H9 (cell line): ENCODE measurements around the gene TNFRSF21. TPM values are rescaled to one million over a fixed set of nuclear protein-coding genes. Genes with fewer than 3 reads are reported as not detected.

Experiments used
- DNase-seq: peaks from one replicate; pipeline ENCODE4 v3.0.0-alpha.2; 2017
- H2AFZ ChIP-seq: one replicate; pipeline ENCODE4 v1.6.1; 2013; ENCODE audit warnings: mild to moderate bottlenecking, low read length, control low read depth, moderate library complexity
- H2AK5ac ChIP-seq: 2 replicates; pipeline ENCODE4 v1.6.1; 2013; ENCODE audit warnings: low read length, control low read depth, mixed read lengths; ENCODE audit not compliant: insufficient read length
- H2BK120ac ChIP-seq: one replicate; pipeline ENCODE4 v1.6.1; 2013; ENCODE audit warnings: low read depth, mild to moderate bottlenecking, low read length, control low read depth, inconsistent platforms; ENCODE audit not compliant: poor library complexity, severe bottlenecking
- H2BK12ac ChIP-seq: 2 replicates; pipeline ENCODE4 v1.6.1; 2013; ENCODE audit warnings: low read length, control low read depth, mixed read lengths, low read depth; ENCODE audit not compliant: insufficient read length
- H2BK15ac ChIP-seq: 2 replicates; pipeline ENCODE4 v1.6.1; 2013; ENCODE audit warnings: low read depth, low read length, control low read depth
- H2BK20ac ChIP-seq: one replicate; pipeline ENCODE4 v1.6.1; 2013; ENCODE audit warnings: low read depth, mild to moderate bottlenecking, low read length, control low read depth, inconsistent platforms; ENCODE audit not compliant: poor library complexity, severe bottlenecking
- H2BK5ac ChIP-seq: 2 replicates; pipeline ENCODE4 v1.6.1; 2013; ENCODE audit warnings: low read length, control low read depth, mixed read lengths; ENCODE audit not compliant: insufficient read length
- H3K14ac ChIP-seq: 2 replicates; pipeline ENCODE4 v1.6.1; 2013; ENCODE audit warnings: low read length, control low read depth; ENCODE audit not compliant: insufficient read depth
- H3K18ac ChIP-seq: 2 replicates; pipeline ENCODE4 v1.6.1; 2013; ENCODE audit warnings: low read depth, mild to moderate bottlenecking, mixed read lengths, low read length, control low read depth; ENCODE audit not compliant: insufficient read length
- H3K23ac ChIP-seq: 2 replicates; pipeline ENCODE4 v1.6.1; 2013; ENCODE audit warnings: low read length, control low read depth, mixed read lengths, low read depth; ENCODE audit not compliant: insufficient read length
- H3K23me2 ChIP-seq: 2 replicates; pipeline ENCODE4 v1.6.1; 2013; ENCODE audit warnings: low read depth, mild to moderate bottlenecking, mixed read lengths, low read length, control low read depth; ENCODE audit not compliant: insufficient read length, poor library complexity, severe bottlenecking
- H3K27ac ChIP-seq: 2 replicates; pipeline ENCODE4 v1.5.1; 2013; ENCODE audit warnings: low read length, control low read depth, mixed read lengths, low read depth; ENCODE audit not compliant: insufficient read length
- H3K27me3 ChIP-seq: 2 replicates; pipeline ENCODE4 v1.6.1; 2013; ENCODE audit warnings: low read length, control low read depth, inconsistent platforms; ENCODE audit not compliant: insufficient read depth
- H3K4ac ChIP-seq: 2 replicates; pipeline ENCODE4 v1.6.1; 2013; ENCODE audit warnings: low read depth, mild to moderate bottlenecking, control low read depth, inconsistent platforms, low read length, moderate library complexity
- H3K4me1 ChIP-seq: 2 replicates; pipeline ENCODE4 v1.6.1; 2013; ENCODE audit warnings: low read length, control low read depth, inconsistent platforms; ENCODE audit not compliant: insufficient read depth
- H3K4me2 ChIP-seq: 2 replicates; pipeline ENCODE4 v1.6.1; 2013; ENCODE audit warnings: low read length, control low read depth, mixed read lengths; ENCODE audit not compliant: insufficient read length, insufficient read depth
- H3K56ac ChIP-seq: 2 replicates; pipeline ENCODE4 v1.6.1; 2013; ENCODE audit warnings: low read depth, mild to moderate bottlenecking, mixed read lengths, low read length, control low read depth; ENCODE audit not compliant: insufficient read length
- H3K79me1 ChIP-seq: 2 replicates; pipeline ENCODE4 v1.6.1; 2013; ENCODE audit warnings: low read depth, mild to moderate bottlenecking, moderate library complexity, low read length, control low read depth, inconsistent platforms; ENCODE audit not compliant: insufficient read depth, poor library complexity, severe bottlenecking
- H3K79me2 ChIP-seq: 2 replicates; pipeline ENCODE4 v1.6.1; 2013; ENCODE audit warnings: low read length, control low read depth, inconsistent platforms; ENCODE audit not compliant: insufficient read depth
- H3K9ac ChIP-seq: 2 replicates; pipeline ENCODE4 v1.6.1; 2013; ENCODE audit warnings: low read length, control low read depth, mixed read lengths; ENCODE audit not compliant: insufficient read length; ENCODE audit errors: extremely low read depth
- H3K9me3 ChIP-seq: one replicate; pipeline ENCODE4 v1.6.1; 2013; ENCODE audit warnings: low read depth, low read length, inconsistent platforms; ENCODE audit not compliant: control insufficient read depth
- H3T11ph ChIP-seq: one replicate; pipeline ENCODE4 v1.6.1; 2013; ENCODE audit warnings: mild to moderate bottlenecking, low read length, control low read depth, inconsistent platforms
- H4K20me1 ChIP-seq: one replicate; pipeline ENCODE4 v1.6.1; 2013; ENCODE audit not compliant: control insufficient read depth, insufficient read length, insufficient read depth
- H4K5ac ChIP-seq: 2 replicates; pipeline ENCODE4 v1.6.1; 2013; ENCODE audit warnings: low read depth, mild to moderate bottlenecking, mixed read lengths, low read length, control low read depth; ENCODE audit not compliant: insufficient read length
- H4K8ac ChIP-seq: replicated peaks from 2 replicates; pipeline ENCODE4 v1.6.1; 2013; ENCODE audit warnings: low read length, control low read depth, mixed read lengths, low read depth; ENCODE audit not compliant: insufficient read length
- H4K91ac ChIP-seq: 2 replicates; pipeline ENCODE4 v1.6.1; 2013; ENCODE audit warnings: low read depth, mild to moderate bottlenecking, moderate library complexity, mixed read lengths, low read length, control low read depth; ENCODE audit not compliant: insufficient read length
- H3K27ac Mint-ChIP-seq, 3 experiments: 2 replicates in 2 of 3; 3 replicates in 1 of 3; pipeline ENCODE4 v1.8.0; 2020 to 2021; ENCODE audit warnings: mixed read lengths in 3 of 3, mild to moderate bottlenecking in 1 of 3, moderate library complexity in 1 of 3
- H3K27me3 Mint-ChIP-seq: 2 replicates; pipeline ENCODE4 v1.8.0; 2021; ENCODE audit warnings: low read depth, mild to moderate bottlenecking, moderate library complexity, mixed read lengths
- H3K36me3 Mint-ChIP-seq, 3 experiments: 2 replicates in 2 of 3; 3 replicates in 1 of 3; pipeline ENCODE4 v1.8.0; 2020 to 2021; ENCODE audit warnings: low read depth in 3 of 3, mixed read lengths in 3 of 3; ENCODE audit not compliant: insufficient read depth in 1 of 3
- H3K4me1 Mint-ChIP-seq, 2 experiments: 2 replicates each; pipeline ENCODE4 v1.8.0; 2020; ENCODE audit warnings: mixed read lengths in 2 of 2
- H3K4me3 Mint-ChIP-seq, 2 experiments: 2 replicates in 1 of 2; 3 replicates in 1 of 2; pipeline ENCODE4 v1.8.0; 2020 to 2021; ENCODE audit warnings: mild to moderate bottlenecking in 2 of 2, mixed read lengths in 2 of 2, moderate library complexity in 1 of 2
- H3K9me3 Mint-ChIP-seq, 2 experiments: 2 replicates in 1 of 2; 3 replicates in 1 of 2; pipeline ENCODE4 v1.8.0; 2020; ENCODE audit warnings: mild to moderate bottlenecking in 2 of 2, mixed read lengths in 2 of 2, moderate library complexity in 1 of 2
- WGBS: extraction: QIAGEN DNeasy Blood & Tissue Kit; methylation state at CpG from one replicate; pipeline ENCODE4 v1.1.7; 2013; ENCODE audit warnings: missing lambda C conversion rate, low lambda C conversion rate, mixed read lengths; ENCODE audit not compliant: insufficient read length; ENCODE audit errors: extremely low coverage; 5-methylcytosine and 5-hydroxymethylcytosine counted together
- total RNA-seq: library from RNA; stranded (reverse); gene quantifications from 2 replicates; pipeline ENCODE4 v1.2.1, GENCODE V29; 2021
- TF ChIP-seq, protein P1 (sequence below): fragments of 200-600 bp; sonication (generic); conservative IDR thresholded peaks from 3 replicates; pipeline ENCODE4 v1.8.0; 2021; ENCODE audit warnings: antibody characterized with exemption, mild to moderate bottlenecking

TNFRSF21 gene
- total RNA-seq, 1 experiment from 2014 or later: 39.1 TPM

DNA sequence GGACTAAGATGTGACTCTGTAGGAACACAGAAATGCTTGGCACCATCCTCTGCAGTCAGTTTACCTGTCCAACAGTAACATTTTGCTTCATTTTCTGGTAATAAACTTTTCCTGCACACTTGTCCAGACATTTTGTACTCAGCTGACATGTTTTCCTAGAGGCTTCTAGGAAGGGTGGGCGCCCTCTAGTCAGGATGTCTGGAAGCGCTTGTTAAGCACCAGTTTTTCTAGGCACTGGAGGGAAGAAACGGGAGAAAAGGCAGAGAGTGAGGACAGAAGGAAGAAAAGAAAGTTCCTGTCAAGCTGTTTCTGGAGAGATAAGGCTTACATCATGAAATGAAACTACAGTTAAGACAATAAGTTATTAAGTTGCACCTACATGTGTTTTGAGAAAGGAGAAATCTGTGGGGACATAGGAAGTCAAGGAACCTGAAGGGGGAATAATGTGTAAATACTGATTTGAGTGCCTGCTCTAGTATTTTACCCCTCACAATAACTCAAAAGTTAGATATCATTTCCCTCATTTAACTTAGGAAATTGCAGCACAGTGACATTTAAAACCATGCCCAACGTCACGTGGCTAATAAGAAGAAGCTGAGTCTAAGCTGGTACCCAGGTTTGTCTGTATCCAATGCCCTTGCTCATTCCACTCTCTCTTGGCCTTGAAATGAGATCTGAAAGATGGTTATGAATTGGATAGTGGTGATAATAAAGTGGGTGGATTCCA lies 42.7 kb upstream of the TNFRSF21 start:
- H4K20me1 ChIP-seq: no peaks in the 10 kb centered on the region
- TF ChIP-seq, protein P1, sequence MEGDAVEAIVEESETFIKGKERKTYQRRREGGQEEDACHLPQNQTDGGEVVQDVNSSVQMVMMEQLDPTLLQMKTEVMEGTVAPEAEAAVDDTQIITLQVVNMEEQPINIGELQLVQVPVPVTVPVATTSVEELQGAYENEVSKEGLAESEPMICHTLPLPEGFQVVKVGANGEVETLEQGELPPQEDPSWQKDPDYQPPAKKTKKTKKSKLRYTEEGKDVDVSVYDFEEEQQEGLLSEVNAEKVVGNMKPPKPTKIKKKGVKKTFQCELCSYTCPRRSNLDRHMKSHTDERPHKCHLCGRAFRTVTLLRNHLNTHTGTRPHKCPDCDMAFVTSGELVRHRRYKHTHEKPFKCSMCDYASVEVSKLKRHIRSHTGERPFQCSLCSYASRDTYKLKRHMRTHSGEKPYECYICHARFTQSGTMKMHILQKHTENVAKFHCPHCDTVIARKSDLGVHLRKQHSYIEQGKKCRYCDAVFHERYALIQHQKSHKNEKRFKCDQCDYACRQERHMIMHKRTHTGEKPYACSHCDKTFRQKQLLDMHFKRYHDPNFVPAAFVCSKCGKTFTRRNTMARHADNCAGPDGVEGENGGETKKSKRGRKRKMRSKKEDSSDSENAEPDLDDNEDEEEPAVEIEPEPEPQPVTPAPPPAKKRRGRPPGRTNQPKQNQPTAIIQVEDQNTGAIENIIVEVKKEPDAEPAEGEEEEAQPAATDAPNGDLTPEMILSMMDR: peak; percentile 62
- H3K14ac ChIP-seq: no peak overlapping the region
- no peaks in the 10 kb centered on the region for H3K9me3 ChIP-seq
- no peak overlapping the region for H4K5ac ChIP-seq
- H3K79me2 ChIP-seq: no peaks in the 10 kb centered on the region
- peak overlapping the region; percentile 90 for H2BK20ac ChIP-seq
- no peak overlapping the region for H3K9ac ChIP-seq
- no peak overlapping the region for H3K4me3 Mint-ChIP-seq
- no peaks in the 10 kb centered on the region for H3K79me1 ChIP-seq
- H3K27ac ChIP-seq: no peak overlapping the region
- DNase-seq: no peak
- H3K9me3 Mint-ChIP-seq: no peaks in the 10 kb centered on the region; a peak in 1 of 5 replicates
- H3K4me2 ChIP-seq: no peak overlapping the region
- no peak overlapping the region for H2BK12ac ChIP-seq
- H2BK15ac ChIP-seq: no peak overlapping the region
- H3K27ac Mint-ChIP-seq: no peak overlapping the region
- H2BK120ac ChIP-seq: no peak overlapping the region
- H3K23me2 ChIP-seq: no peaks in the 10 kb centered on the region
- no peaks in the 10 kb centered on the region for H3K27me3 ChIP-seq
- WGBS: no CpG with 5 or more reads among the region's 5 CpGs
- no peak overlapping the region for H3K18ac ChIP-seq
- no peak overlapping the region for H2BK5ac ChIP-seq
- H3K23ac ChIP-seq: no peak overlapping the region
- 0 out of 2 replicates have a peak, but pooled peaks cover 1% of the 10 kb centered on the region for H3K27me3 Mint-ChIP-seq
- H3K56ac ChIP-seq: no peak overlapping the region
- no peak overlapping the region for H2AK5ac ChIP-seq
- H4K91ac ChIP-seq: no peak overlapping the region
- no peak overlapping the region for H4K8ac ChIP-seq
- H3K36me3 Mint-ChIP-seq: 0 out of 7 replicates have a peak, but pooled peaks cover 0 to 3% (median 0%) of the 10 kb centered on the region in 3 experiments
- H3K4me1 ChIP-seq: no peaks in the 10 kb centered on the region
- H3T11ph ChIP-seq: no peak overlapping the region
- H2AFZ ChIP-seq: peak overlapping the region; percentile 73
- peaks cover 10 to 12% of the 10 kb centered on the region in 2 experiments; a peak in 3 of 4 replicates for H3K4me1 Mint-ChIP-seq
- H3K4ac ChIP-seq: no peak overlapping the region
